ENCODE measurements around the gene FERMT3.

Gene FERMT3

GRCh38 chr11:64267207-64267945 is 60.9 kb downstream of the FERMT3 start:
- no peak for DNase-seq

GRCh38 chr11:64268025-64268892 is 61.7 kb downstream of the FERMT3 start:
- no peak for DNase-seq

GRCh38 chr11:64268893-64269539 is 62.5 kb downstream of the FERMT3 start:
- DNase-seq: peak; percentile 65

GRCh38 chr11:64269540-64270220 is 63.2 kb downstream of the FERMT3 start:
- peak; percentile 100 for DNase-seq
